ENCODE data around the gene GCNT1.

GCNT1 gene

GRCh38 chr9:76545191-76545590 is 86.2 kb downstream of the GCNT1 start:
- no peak for DNase-seq

- no peak for DNase-seq
Measured at GRCh38 chr9:76552181-76552580, 93.2 kb downstream of the GCNT1 start.

GRCh38 chr9:76552751-76553455 is 93.9 kb downstream of the GCNT1 start:
- no peak for DNase-seq

- DNase-seq: no peak
Measured at GRCh38 chr9:76553680-76554079, 94.7 kb downstream of the GCNT1 start.
